Measurements from ENCODE around the gene YTHDF1.
A peak's percentile ranks its signal among the peaks of the same experiment; 100 is the strongest.

Gene YTHDF1

GRCh38 chr20:63186084-63186483 is 29.8 kb downstream of the YTHDF1 start (continued):
- TF ChIP-seq ZNF169 (tag by site-specific recombination; IDR thresholded peaks at IDR 0.05), result no peak
- no peak for TF ChIP-seq ZNF692 (tag by site-specific recombination; IDR thresholded peaks at IDR 0.05)
- TF ChIP-seq ZNF2 (tag by site-specific recombination; IDR thresholded peaks at IDR 0.05), result no peak
- TF ChIP-seq ZNF138 (tag by site-specific recombination; IDR thresholded peaks at IDR 0.05; ENCODE audit: borderline replicate concordance), result no peak
- no peak for TF ChIP-seq ZBTB7A (tag by site-specific recombination; IDR thresholded peaks at IDR 0.05; ENCODE audit: low read depth)
- TF ChIP-seq ZNF18 (tag by site-specific recombination; IDR thresholded peaks at IDR 0.05), result no peak
- TF ChIP-seq ZNF366 (tag by site-specific recombination; conservative IDR thresholded peaks at IDR 0.05), result no peak
- no peak for TF ChIP-seq ZBTB21 (tag by site-specific recombination; IDR thresholded peaks at IDR 0.05)
- TF ChIP-seq ZNF660 (tag by site-specific recombination; IDR thresholded peaks at IDR 0.05), result no peak
- TF ChIP-seq ZNF202 (tag by site-specific recombination; IDR thresholded peaks at IDR 0.05; ENCODE audit: borderline replicate concordance), result no peak
- no peak for TF ChIP-seq ZBTB8A (tag by site-specific recombination; IDR thresholded peaks at IDR 0.05)
- TF ChIP-seq ZNF645 (tag by site-specific recombination; IDR thresholded peaks at IDR 0.05), result no peak
- TF ChIP-seq ZNF24 (tag by site-specific recombination; IDR thresholded peaks at IDR 0.05), result no peak
- no peak for TF ChIP-seq ZBTB10 (tag by site-specific recombination; IDR thresholded peaks at IDR 0.05)

- no peak overlapping the region for H3K4me3 ChIP-seq (ENCODE audit: low read depth, low read length)
- H3K4me1 ChIP-seq (ENCODE audit: control insufficient read depth, insufficient read depth, low read length), result no peaks in the 10 kb centered on the region
- TF ChIP-seq ZNF544 (tag by site-specific recombination; IDR thresholded peaks at IDR 0.05) (no peak), HIC1 (tag by site-specific recombination; IDR thresholded peaks at IDR 0.05) (peak; percentile 82), ZBTB8A (tag by site-specific recombination; IDR thresholded peaks at IDR 0.05) (peak; percentile 48; the same call in 1 of the 2 replicates)
- no peak overlapping the region for H3K27ac ChIP-seq (ENCODE audit: extremely low read depth, low read depth, low read length)
- ChIA-PET CTCF (no interaction called here), POLR2A (no interaction called here)
- no peaks in the 10 kb centered on the region for H3K36me3 ChIP-seq (ENCODE audit: control insufficient read depth in 2 of 2, insufficient read depth in 1 of 2, low read length in 2 of 2)
- no peaks in the 10 kb centered on the region for H3K9me3 ChIP-seq (ENCODE audit: control insufficient read depth, insufficient read depth, low read depth, low read length)
These were observed 30.6 kb downstream of the YTHDF1 start for GRCh38 chr20:63185215-63185796.
